Activated CD4-positive, alpha-beta T cell treated with anti-CD3 and anti-CD28 coated beads for 24 hours (primary cell): ENCODE measurements around the gene RPA3.

Experiments used
- DNase-seq, 2 donors: peaks; one replicate each; pipeline ENCODE4 v3.0.0-alpha.2; 2020; ENCODE audit warnings: low read depth in 2 of 2

Gene RPA3

GRCh38 chr7:7653593-7654187 is 64.7 kb downstream of the RPA3 start:
- DNase-seq, result no peak

DNA sequence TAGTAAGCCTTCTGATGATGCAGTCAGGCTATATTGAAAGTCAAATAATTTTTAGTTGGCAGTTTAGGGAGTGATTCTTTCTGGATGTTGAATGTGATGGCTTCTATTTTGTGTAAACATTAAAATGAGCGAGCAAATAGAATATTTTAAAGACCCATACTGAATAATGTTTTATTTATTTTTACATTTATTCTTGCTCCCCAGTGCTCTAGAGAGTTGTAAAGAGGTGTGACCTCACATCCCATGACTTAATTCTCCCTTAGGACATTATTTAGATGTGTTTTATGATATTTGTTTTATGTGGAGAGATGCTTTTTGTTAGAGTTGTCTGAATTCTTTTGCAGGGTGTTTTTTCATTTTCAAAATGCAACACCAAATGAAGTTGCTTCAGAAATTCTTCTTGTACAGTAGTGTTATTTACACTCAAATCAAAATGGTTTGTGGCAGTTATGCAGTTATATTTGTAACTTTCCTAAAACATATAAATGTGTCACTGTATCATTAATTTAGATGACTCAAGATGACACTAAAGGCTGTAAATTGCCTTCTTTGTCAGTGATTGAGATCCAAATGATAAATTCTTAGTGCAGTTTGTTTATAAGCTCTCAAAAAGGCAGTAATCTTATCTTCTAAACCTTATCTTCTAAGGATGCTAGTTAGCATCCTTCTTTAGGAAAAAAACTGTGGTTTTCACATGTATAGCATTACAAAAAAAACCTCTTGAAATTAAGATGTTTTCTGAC is 65.4 kb downstream of the RPA3 start:
- no peak for DNase-seq

- DNase-seq, result no peak
Measured at GRCh38 chr7:7651479-7651878, 66.9 kb downstream of the RPA3 start.

GRCh38 chr7:7650682-7651206 is 67.7 kb downstream of the RPA3 start:
- no peak for DNase-seq

- DNase-seq, result no peak
Measured at GRCh38 chr7:7647495-7648036, 70.8 kb downstream of the RPA3 start.

- no peak for DNase-seq
Measured at GRCh38 chr7:7642081-7642480, 76.3 kb downstream of the RPA3 start.

- no peak for DNase-seq
Measured at GRCh38 chr7:7641129-7641663, 77.2 kb downstream of the RPA3 start.

DNA sequence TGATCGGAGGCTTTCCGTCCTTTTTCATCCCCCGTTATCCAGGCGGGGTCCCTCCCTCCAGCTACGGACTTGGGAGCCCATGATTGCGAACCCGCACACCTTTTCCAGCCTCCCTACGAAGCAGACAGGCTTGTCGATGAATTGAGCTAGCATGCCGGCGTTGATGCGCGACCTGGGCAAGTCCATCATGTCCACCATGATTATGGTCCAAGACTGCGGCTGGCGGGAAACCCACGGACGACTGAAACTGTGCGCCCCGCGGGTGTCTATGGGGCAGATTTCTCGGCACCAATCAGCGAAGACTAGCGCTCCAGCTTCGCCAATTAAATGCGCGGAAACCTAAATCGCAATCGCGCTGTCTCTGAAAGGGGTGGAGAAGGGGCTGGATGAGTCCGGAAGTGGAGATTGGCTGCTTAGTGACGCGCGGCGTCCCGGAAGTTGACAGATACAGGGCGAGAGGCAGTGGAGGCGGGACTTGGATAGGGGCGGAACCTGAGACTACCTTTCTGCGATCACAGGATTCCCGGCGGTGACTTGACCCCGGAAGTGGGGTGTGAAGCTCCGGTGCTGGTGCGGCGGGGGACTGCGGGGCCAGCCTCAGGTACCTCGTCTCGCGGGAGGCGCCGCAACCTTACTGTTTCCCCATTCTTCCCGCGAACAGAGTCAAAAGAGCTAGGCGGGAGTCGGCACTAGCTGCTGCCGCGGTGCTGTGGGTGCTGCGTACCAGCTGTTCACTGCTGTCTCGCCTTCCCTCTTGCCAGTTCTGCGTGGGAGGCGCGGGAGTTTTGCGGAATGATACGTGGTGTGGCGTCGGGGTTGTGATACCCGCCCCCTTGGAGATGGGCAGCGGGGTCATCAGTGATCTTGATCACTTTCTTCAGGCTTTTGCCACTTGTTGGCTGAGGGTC is 77.9 kb downstream of the RPA3 start, which contains the start of gene UMAD1:
Gene UMAD1, plus strand, starts transcription at position 532 of the 908 bp plus-strand sequence. CDS start 32,620 bp downstream, outside the sequence.
- DNase-seq, result peak; percentile 93

- peak; percentile 13 to 35 for DNase-seq
Measured at GRCh38 chr7:7639847-7640220, 78.6 kb downstream of the RPA3 start.

GRCh38 chr7:7639421-7639820 is 79.0 kb downstream of the RPA3 start:
- DNase-seq, result no peak

DNA sequence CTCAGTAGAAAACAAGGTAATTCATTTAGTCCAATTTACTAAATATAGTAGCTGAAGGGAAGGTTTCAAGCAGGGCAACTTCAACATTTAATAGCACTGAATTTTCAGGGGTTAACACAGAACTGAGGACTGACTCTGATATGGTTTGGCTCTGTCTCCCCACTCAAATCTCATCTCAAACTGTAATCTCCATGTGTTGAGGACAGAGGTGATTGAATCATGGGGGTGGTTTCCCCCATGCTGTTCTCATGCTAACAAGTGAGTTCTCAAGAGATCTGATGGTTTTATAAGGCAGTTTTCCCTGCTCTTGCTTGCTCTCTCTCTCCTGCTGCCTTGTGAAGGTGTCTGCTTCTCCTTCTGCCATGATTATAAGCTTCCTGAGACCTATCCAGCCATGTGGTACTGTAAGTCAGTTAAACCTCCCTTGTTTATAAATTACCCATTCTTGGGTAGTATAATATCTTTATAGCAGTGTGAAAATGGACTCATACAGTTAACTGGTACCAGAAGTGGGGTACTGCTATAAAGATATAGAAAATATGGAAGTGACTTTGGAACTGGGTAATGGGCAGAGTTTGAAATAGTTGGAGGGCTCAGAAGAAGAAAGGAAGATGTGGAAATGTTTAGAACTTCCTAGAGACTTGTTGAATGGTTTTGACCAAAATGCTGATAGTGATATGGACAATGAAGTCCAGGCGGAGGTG is 87.6 kb downstream of the RPA3 start:
- DNase-seq, result no peak

DNA sequence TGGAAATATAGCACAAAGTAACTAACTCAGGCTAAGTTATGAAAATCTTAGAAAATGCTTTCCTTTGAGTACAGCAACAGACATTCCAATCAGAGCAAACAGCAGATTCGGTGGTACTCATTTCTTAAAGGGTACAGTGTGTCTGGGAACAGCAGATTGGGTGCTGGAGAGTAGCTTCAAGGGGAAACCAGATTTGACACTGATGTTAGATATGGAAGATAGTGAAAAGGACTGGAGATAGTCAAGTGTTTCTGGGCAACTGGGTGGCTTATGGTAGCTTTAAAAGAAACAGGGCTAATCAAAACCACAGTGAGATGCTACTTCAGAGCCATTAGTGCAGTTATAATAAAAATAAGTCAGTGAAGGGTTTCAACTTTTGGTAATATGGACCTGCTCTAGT is 89.9 kb downstream of the RPA3 start:
- no peak for DNase-seq

DNA sequence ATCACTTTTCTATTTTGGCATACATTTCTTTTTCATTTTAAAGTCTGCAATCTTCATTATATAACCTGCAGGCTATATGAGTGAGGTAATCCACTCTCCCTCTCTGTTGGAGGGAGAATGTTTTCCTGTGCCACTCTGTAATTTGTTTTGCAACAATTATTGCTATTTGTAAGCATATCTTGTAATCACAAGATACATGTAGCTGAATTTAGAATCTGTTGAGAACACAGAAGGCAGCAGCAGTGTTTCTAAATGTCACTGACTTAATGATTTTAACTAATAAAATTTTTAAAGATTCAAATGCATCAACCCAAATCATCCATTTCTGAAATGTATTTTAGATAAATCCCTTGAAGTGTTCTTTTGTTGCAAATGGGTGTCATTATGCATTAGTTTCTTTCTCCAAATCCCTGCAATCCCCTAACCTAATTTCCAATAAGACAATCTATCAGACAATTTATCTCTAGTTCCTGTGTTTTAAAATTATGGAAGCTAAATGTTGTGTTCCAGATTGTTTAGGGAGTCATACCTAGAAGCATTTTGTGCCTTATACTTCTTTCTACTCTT is 97.7 kb downstream of the RPA3 start:
- DNase-seq, result no peak

DNA sequence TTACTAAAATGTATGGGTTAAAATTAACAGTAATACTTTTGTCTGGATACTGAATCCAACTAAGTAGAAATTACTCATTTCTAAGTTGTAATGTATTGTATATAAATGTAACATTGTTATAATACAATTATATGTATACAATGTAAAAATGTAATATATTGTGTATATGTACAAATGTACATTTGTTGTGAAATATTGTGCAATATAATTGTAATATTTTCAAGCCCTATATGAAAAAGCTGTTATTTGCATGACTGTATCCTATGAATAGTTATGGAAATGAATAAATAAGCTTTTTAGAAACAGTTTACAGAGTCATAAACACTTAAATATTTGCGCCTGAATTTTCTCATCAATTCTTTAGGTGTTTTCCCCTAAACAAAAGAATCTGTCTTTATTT is 98.2 kb downstream of the RPA3 start:
- DNase-seq, result no peak

GRCh38 chr7:7618410-7618809 is 100.0 kb downstream of the RPA3 start:
- no peak for DNase-seq

DNA sequence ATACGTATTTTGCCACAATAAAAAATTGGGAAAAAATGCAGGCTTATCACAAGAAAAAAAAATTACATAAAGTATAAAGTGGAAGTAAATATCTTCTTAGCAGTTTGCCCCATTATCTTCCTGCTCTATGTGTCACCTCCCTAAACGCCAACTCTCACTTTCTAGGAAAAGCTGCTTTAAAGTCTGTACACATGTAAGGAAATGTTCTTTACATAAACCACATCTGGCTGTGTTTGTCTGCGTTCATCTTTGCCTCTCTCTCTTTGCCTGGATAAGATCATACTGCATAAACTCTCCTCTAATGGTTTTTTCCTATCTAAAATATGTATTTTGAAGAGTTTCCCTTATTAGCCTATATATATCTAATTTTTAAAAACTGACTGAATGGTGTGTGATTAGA is 100.9 kb downstream of the RPA3 start:
- DNase-seq, result no peak

DNA sequence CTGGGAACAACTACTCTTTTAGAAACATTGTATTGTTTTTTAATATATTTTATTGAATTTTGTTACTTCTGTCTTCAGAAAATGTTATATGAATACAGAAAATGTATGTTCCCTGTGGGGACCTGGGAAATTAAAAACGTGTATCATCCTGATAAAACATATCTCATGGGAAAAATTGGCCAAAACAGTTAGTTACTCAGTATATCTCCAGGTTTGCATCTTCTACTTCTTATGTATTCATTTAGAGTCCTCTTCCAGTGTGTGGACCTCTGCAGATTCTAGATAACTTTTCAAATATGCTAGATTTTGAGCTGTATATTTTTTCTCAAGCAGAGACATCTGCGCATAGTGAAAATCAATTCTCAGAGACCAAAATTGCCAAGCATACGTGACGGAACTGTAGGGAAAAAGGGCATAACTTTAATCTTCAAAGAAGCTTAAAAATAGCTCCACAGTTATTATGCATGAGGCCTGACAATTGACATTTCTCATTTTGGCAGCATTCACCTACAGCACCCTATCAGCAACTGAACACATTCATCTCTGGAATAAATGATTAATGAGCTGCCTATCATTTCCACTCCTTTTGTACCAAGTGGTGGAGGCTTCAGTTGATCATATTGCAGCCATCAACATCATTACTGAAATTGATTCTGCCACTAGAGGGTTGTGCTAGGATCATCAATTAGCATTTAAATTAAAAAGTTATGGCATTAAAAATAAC is 104.2 kb downstream of the RPA3 start:
- DNase-seq, result no peak

DNA sequence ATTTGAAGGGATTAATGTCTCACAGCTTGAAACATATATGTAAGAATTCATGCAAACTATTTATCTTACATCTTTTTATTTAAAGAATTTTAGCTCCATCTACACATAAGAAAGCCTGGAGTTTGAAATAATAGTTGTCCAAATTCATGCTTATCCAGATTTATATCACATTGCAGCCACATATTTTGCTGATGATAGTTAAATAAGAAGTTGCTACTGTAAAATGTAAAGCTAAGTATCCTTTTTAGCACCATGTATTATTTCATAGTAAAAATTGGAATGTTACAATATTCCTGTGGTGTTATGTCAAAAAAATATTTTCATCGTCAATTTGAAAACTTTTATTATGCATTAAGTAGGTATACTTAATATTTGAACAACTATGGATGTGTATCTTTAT is 105.2 kb downstream of the RPA3 start:
- no peak for DNase-seq

GRCh38 chr7:7612519-7612918 is 105.9 kb downstream of the RPA3 start:
- no peak for DNase-seq

GRCh38 chr7:7609330-7609729 is 109.1 kb downstream of the RPA3 start:
- no peak for DNase-seq
